Stimulated activated CD4-positive, alpha-beta T cell treated with anti-CD3 and anti-CD28 coated beads, Interleukin-2, amount 100 ng/mL, for 24 hours (primary cell): ENCODE results near the gene HVCN1.
"Not testable (repeated sequence)": the region's sequence is repeated elsewhere in the genome, so short reads cannot be mapped to it uniquely, and the experiment has no call there.

Experiments used
- DNase-seq, 2 donors: peaks; one replicate each; pipeline ENCODE4 v3.0.0-alpha.2; 2020

HVCN1 gene

DNA sequence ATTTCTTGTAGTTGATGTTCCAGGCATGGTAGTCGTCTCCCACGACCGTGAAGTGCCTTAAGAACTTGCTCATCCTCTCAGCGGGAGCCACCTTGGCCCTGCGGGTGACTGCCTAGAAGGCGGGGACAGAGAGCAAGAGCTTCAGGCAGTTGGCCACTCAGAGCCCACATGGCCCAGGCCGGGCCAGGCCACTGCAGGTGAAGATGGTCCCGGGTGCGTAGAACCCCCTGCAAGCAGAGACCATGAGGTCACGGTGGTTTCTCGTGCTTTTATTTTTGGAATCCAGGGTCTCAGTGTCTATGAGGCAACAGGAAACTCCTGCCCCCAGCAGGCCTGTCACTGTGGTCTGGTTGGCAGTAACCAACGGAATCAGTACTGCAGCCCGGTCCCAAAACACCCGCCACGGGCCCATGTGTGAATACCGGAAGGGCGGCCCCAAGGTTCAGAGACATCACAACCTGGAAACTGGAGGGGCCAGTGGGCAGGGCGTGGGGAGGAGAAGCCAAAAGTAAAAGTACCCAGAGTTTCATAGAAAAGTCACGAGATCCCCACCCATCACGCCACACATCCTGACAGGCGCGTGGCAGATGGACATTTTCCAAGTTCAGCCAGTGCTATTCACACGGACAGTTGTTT, 27.5 kb downstream of the HVCN1 start:
- peak; percentile 43 to 65 for DNase-seq

- no peak for DNase-seq
Measured at GRCh38 chr12:110658878-110659277, 30.0 kb downstream of the HVCN1 start.

DNA sequence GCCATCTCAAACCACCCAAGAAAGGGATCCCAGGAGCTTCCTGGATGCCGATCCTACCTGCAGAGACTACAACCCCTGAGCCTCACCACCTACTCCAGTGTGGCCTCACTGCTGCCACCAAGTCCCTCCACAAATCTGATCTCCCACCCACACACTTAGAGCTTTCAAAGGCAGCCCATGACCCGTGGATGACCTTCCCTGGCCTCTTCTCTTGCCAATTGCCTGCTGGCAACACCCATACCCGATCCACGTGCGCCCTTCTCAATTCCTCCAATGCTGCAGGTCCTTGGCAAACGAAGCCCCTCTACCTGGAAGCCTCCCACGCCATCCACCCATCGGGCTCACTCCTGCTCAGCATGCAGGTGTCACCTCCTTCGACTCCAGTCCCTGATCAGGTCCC, 30.7 kb downstream of the HVCN1 start:
- no peak for DNase-seq

DNA sequence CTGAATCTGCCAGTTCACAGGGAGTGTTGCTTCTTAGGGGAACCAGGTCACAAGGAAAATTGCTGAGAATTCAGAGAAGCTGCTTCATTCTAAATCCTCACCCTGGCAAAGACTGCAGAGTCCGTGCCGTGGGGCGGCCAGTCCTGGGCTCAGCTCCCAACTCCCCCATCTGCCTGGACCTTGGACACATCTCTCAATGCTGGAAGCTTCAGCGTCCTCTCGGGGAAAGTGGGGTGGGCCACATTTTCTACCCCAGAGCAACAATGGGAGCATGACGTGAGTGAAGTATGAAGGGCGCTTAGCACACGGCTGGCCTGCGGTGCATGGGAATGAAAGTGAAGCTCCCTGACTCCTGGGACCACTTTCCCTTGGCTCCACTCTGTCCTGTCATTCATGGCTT, 31.2 kb downstream of the HVCN1 start:
- no peak for DNase-seq

DNA sequence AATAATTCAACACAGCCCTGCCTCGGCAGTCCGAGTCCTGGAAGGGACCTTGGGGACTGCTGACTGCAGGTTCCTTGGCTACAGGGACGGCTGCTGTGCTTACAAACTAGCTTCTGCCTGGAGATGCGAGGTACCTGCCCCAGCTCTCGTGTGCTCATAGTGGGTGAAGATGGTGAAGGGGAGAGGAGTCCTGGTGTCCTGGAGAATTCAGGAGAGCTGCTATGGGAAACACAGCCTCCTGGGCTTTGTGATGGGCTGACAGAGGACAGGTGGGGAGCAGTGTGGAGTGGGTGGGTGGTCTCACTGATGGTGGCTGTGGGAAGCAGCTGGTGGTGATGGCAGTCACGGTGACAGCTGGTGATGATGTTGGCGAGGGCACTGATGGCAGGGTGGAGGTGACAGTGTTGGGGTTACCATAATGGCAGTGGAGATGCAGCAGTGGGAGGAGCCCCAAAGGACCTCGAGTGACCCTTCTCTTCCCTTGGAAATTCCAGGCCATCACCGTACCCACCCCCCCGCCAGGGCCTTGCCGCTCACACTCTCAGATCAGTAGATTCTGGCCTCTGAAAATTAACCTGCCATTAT, 32.8 kb downstream of the HVCN1 start:
- DNase-seq = no peak

- DNase-seq = not testable (repeated sequence)
Measured at GRCh38 chr12:110654238-110654637, 34.7 kb downstream of the HVCN1 start.

- DNase-seq = no peak
Measured at GRCh38 chr12:110649341-110649847, 39.5 kb downstream of the HVCN1 start.

- DNase-seq = no peak
Measured at GRCh38 chr12:110647631-110648040, 41.3 kb downstream of the HVCN1 start.

GRCh38 chr12:110641521-110641920, 47.4 kb downstream of the HVCN1 start:
- DNase-seq = no peak

- DNase-seq = no peak
Measured at GRCh38 chr12:110640275-110641025, 48.5 kb downstream of the HVCN1 start.

DNA sequence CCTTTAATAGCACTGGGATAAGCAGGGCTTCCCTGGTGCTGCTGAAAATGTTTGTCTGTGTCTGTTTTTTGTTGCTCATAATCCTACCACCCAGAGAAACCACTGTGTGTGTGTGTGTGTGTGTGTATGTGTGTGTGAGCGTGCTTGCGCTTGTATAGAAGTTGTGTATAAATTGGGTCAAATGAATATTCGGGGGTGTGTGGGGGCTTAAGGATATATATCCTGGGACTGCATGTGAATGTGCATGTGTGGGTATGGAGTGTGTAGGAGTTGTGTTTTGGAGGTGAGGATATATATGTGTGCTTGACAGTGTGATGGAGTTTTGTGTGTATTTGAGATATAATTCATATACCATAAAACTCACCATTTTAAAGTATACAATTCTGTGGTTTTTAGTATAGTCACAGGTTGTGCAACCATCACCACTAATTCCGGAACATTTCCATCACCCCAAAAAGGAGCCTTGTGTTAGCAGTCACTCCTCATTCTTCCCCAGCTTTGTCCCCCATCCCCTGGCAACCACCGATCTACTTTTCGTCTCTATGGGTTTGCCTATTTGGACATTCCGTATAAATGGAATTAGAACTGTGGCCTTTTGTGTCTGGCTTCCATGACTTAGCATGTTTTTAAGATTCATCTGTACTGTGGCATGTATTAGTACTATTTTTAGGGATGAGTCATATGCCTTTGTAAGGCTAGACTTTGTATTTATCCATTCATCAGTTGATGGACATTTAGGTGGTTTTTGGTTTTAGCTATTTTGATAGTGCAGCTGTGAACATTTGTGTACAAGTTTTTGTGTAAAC, 49.4 kb downstream of the HVCN1 start:
- DNase-seq = no peak

- DNase-seq = no peak
Measured at GRCh38 chr12:110638796-110639195, 50.1 kb downstream of the HVCN1 start.

DNA sequence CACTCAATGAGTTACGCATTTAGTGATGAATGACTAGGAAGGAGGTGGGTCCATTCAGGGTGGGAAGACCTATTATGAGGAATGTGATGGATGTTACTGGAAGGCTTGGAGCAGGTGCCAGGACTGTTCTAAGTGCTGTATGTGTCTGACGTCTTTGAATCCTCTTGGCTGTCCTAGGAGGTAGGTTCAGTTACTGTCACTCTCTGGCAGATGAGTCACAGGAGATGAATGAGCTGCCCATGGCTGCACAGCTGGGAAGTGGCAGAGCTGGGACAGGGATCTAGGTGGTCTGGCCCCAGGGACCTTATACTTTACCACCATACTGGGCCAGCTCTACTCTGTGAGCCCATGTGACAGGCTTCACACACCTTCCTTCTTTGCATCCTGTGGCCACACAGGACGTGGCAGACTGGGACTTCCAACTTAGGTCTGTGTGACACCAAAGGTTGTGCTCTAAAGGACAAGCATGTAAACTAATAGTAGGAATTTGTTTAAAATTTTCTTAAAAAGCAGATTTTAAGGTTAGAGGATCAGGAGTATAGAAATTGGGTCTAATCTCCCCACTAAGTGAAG, 51.0 kb downstream of the HVCN1 start:
- no peak for DNase-seq

DNA sequence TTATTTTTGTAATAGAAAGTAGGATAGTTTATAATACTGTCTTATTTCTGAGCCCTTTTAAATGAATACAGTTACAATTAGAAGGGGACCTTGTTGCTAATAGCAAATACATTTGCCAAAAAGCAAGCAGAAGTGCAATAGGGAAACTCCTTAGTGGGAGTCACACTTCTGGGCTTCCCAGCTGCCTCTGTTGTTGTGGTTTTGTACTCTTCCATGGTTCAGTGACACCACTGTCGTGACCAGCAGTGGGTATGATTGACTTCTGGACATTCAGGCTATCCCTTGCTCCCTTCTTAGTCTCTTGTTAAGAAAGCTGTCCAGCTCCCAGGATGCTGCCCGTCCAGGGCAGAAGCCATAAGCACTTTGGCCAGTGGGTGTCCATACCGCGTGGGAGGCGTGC, 52.4 kb downstream of the HVCN1 start:
- DNase-seq = no peak

DNA sequence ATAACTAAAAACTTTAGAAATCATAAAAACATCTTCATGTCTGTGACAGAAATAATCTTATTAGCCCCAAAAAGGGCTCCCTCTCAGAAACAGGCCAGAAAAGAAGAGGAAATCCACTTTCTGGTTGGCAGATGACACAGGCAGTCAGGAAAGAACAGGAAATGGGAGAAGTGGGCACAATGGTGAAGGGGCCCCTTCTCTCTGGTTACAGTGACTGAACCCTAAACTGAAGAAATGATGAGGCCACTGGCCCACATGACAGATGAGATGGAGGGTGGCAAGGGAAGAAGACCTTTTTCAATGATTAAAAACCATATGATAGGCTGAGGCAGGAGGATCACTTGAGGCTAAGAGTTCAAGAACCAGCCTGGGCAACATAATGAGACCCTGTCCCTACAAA, 53.9 kb downstream of the HVCN1 start:
- no peak for DNase-seq

GRCh38 chr12:110627500-110628195, 61.3 kb downstream of the HVCN1 start:
- DNase-seq = no peak

GRCh38 chr12:110622582-110622981, 66.3 kb downstream of the HVCN1 start:
- no peak for DNase-seq

- DNase-seq = peak; percentile 36 to 40
Measured at GRCh38 chr12:110619534-110619953, 69.4 kb downstream of the HVCN1 start.

- no peak for DNase-seq
Measured at GRCh38 chr12:110616471-110617115, 72.3 kb downstream of the HVCN1 start.

DNA sequence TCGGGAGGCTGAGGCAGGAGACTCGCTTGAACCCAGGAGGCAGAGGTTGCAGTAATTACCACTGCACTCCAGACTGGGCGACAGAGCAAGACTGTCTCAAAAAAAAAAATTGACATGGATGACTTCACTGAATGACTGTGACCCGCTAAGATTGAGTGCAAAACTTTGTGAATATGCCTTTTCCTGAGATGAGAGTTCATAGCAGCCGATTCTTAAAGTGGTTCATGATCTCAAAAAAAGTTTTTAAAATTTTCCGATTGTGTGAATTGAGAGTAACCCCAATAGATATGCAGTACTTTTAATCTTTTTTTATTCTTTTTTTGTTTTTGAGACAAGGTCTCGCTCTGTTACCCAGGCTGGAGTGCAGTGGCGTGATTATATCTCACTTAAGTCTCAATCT, 73.7 kb downstream of the HVCN1 start:
- DNase-seq = no peak
